Erythroblast (primary cell): ENCODE measurements around the gene SLC25A25.

Experiments
- GATA1 ChIP-seq: IDR thresholded peaks from 2 replicates; pipeline ENCODE4 v1.6.1; 2011; ENCODE audit warnings: low read depth, mild to moderate bottlenecking, control low read depth, low read length, moderate library complexity
- POLR2A ChIP-seq: IDR thresholded peaks from 2 replicates; pipeline ENCODE4 v1.6.1; 2011; ENCODE audit warnings: mild to moderate bottlenecking, low read length

- TF ChIP-seq POLR2A = no peak
- TF ChIP-seq GATA1 = no peak
Measured at GRCh38 chr9:128081056-128081455, 13.0 kb downstream of the SLC25A25 start.
